K562 (cell line): ENCODE results near the gene ABHD12. TPM values are rescaled to one million over a fixed set of nuclear protein-coding genes. Genes with fewer than 3 reads are reported as not detected.

Experiments
- ATAC-seq: fragments of 200-7000 bp; cut with Tn5 transposase; 3 replicates; pipeline ENCODE4 v1.9.1; 2020; ENCODE audit warnings: moderate library complexity
- BruUV-seq: library from RNA; stranded (reverse); fragments of 400-500 nt; replicated peaks from 2 replicates; lab custom pipeline; 2021; lab: Mats Ljungman, UMichigan
- CTCF ChIA-PET: fragments of 300-600 bp; formaldehyde crosslinking; extraction: SDS; loops from one replicate; lab custom pipeline; 2021; ENCODE audit warnings: low intra/inter-chr PET ratio; lab: Yijun Ruan, JAX
- POLR2A ChIA-PET: fragments of 300-600, 350-650 bp; sonication (Branson Sonifier 250); formaldehyde crosslinking; extraction: SDS; loops from one replicate; lab custom pipeline; 2021; ENCODE audit warnings: antibody characterized with exemption, inconsistent platforms; lab: Yijun Ruan, JAX
- DNase-seq, 4 experiments: peaks; one replicate each; pipeline versions ENCODE4 v3.0.0 to v3.0.0-alpha.2; 2011 to 2018; ENCODE audit warnings: low spot score in 3 of 4, mixed read lengths in 3 of 4; ENCODE audit errors: extremely low read depth in 1 of 4
- FAIRE-seq: peaks from 2 replicates; lab custom pipeline; 2011; peaks lifted over from hg19 to GRCh38; lab: Jason Lieb, UNC
- H2AFZ ChIP-seq: 2 replicates; pipeline ENCODE4 v1.6.0; 2011; ENCODE audit warnings: low read depth, low read length, control low read depth, inconsistent platforms
- H3K27ac ChIP-seq: fragments of 200-600 bp; 3 replicates; pipeline ENCODE4 v1.8.0; 2011; ENCODE audit warnings: low read depth, mild to moderate bottlenecking, control low read depth, inconsistent platforms, low read length, moderate library complexity, mixed read lengths; ENCODE audit errors: extremely low read depth
- H3K27me3 ChIP-seq, 2 experiments: fragments of 300-600 bp in 1 of 2; 2 replicates in 1 of 2; 3 replicates in 1 of 2; pipeline versions ENCODE4 v1.6.0 to v1.8.0; 2011; ENCODE audit warnings: inconsistent platforms in 2 of 2, low read length in 2 of 2, mild to moderate bottlenecking in 1 of 2, mixed read lengths in 1 of 2, moderate library complexity in 1 of 2; ENCODE audit not compliant: control insufficient read depth in 2 of 2, insufficient read depth in 2 of 2
- H3K36me3 ChIP-seq: fragments of 300-600 bp; 3 replicates; pipeline ENCODE4 v1.8.0; 2011; ENCODE audit warnings: mild to moderate bottlenecking, low read length, inconsistent platforms; ENCODE audit not compliant: control insufficient read depth, insufficient read depth
- H3K4me1 ChIP-seq, 2 experiments: fragments of 200-600 bp in 1 of 2; replicated peaks in 1 of 2; 2 replicates in 1 of 2; 3 replicates in 1 of 2; pipeline versions ENCODE4 v1.5.1 to v1.8.0; 2011; ENCODE audit warnings: inconsistent platforms in 2 of 2, low read length in 2 of 2, mild to moderate bottlenecking in 1 of 2, mixed read lengths in 1 of 2, moderate library complexity in 1 of 2; ENCODE audit not compliant: control insufficient read depth in 2 of 2, insufficient read depth in 2 of 2
- H3K4me2 ChIP-seq: 2 replicates; pipeline ENCODE4 v1.6.1; 2011; ENCODE audit warnings: low read length, control low read depth, inconsistent platforms, mixed read lengths; ENCODE audit not compliant: insufficient read depth
- H3K4me3 ChIP-seq: fragments of 200-600 bp; sonication (generic), shearing (Covaris generic); 2 replicates; pipeline ENCODE4 v1.5.1; 2016; ENCODE audit warnings: control low read depth, inconsistent platforms
- H3K79me2 ChIP-seq: fragments of 200-600 bp; 3 replicates; pipeline ENCODE4 v1.8.0; 2011; ENCODE audit warnings: low read length, inconsistent platforms; ENCODE audit not compliant: control insufficient read depth, insufficient read depth
- H3K9ac ChIP-seq, 2 experiments: 2 replicates each; pipeline versions ENCODE4 v1.6.0 to v1.6.1; 2011; ENCODE audit warnings: low read depth in 2 of 2, low read length in 2 of 2, control low read depth in 1 of 2, inconsistent platforms in 1 of 2, mild to moderate bottlenecking in 1 of 2, mixed read lengths in 1 of 2; ENCODE audit not compliant: insufficient read depth in 1 of 2
- H3K9me1 ChIP-seq: one replicate; pipeline ENCODE4 v1.6.0; 2011; ENCODE audit warnings: inconsistent platforms, mild to moderate bottlenecking, low read length, moderate library complexity; ENCODE audit not compliant: control insufficient read depth, insufficient read depth
- H3K9me3 ChIP-seq: replicated peaks from 2 replicates; pipeline ENCODE4 v1.5.1; 2011; ENCODE audit warnings: low read depth, low read length, inconsistent platforms; ENCODE audit not compliant: control insufficient read depth, insufficient read depth
- H4K20me1 ChIP-seq: replicated peaks from 2 replicates; pipeline ENCODE4 v1.6.1; 2011; ENCODE audit warnings: low read length, inconsistent platforms, mixed read lengths; ENCODE audit not compliant: control insufficient read depth, insufficient read depth
- ATF6 ChIP-seq: sonication (generic); formaldehyde crosslinking; IDR thresholded peaks from 2 replicates; pipeline ENCODE4 v1.4.0; 2020; ENCODE audit warnings: mild to moderate bottlenecking, missing genetic modification reagents
- CBFA2T3 ChIP-seq: fragments of 450-650 bp; IDR thresholded peaks from 2 replicates; pipeline ENCODE4 v1.6.1; 2017
- FOXK2 ChIP-seq, 2 experiments: fragments of 450-650 bp; IDR thresholded peaks in 1 of 2; conservative IDR thresholded peaks in 1 of 2; 2 replicates each; pipeline ENCODE4 v1.6.1; 2016; ENCODE audit warnings: low read depth in 2 of 2, mild to moderate bottlenecking in 1 of 2
- GABPA ChIP-seq: fragments of 200-800 bp; sonication (Bioruptor generic); conservative IDR thresholded peaks from 2 replicates; pipeline ENCODE4 v1.6.1; 2016; ENCODE audit warnings: low read depth, missing genetic modification characterization, missing compliant biosample characterization
- JUN ChIP-seq, 2 experiments: sonication (generic) in 1 of 2; formaldehyde crosslinking in 1 of 2; IDR thresholded peaks; 2 replicates each; pipeline versions ENCODE4 v1.6.1 to v1.8.0; 2012 to 2022; ENCODE audit warnings: borderline replicate concordance in 2 of 2, mild to moderate bottlenecking in 2 of 2, improper control_type of control experiment in 1 of 2, low read depth in 1 of 2, low read length in 1 of 2, missing genetic modification reagents in 1 of 2
- MECOM ChIP-seq: fragments of 250-450 bp; sonication (Bioruptor Pico); IDR thresholded peaks from 2 replicates; pipeline ENCODE4 v1.8.0; 2022; ENCODE audit warnings: inconsistent platforms
- ZBTB12 ChIP-seq: fragments of 250-450 bp; sonication (Bioruptor Pico); IDR thresholded peaks from 2 replicates; pipeline ENCODE4 v1.4.0; 2020
- ZNF224 ChIP-seq: sonication (generic); formaldehyde crosslinking; IDR thresholded peaks from 2 replicates; pipeline ENCODE4 v1.8.0; 2022; ENCODE audit warnings: mild to moderate bottlenecking, missing genetic modification reagents
- ZNF780A ChIP-seq: fragments of 250-450 bp; sonication (Bioruptor Pico); IDR thresholded peaks from 2 replicates; pipeline ENCODE4 v1.5.0; 2021; ENCODE audit warnings: mild to moderate bottlenecking
- WGBS: fragments of 100-300 bp; shearing (Covaris generic); methylation state at CpG from one replicate; pipeline ENCODE4 v1.1.6; 2016; ENCODE audit warnings: low coverage, mixed read lengths; ENCODE audit not compliant: insufficient coverage; ENCODE audit errors: missing lambda C conversion rate; 5-methylcytosine and 5-hydroxymethylcytosine counted together
- in situ Hi-C: fragments of 300-500 bp; cut with MboI; formaldehyde crosslinking; loops from 4 replicates; pipeline ENCODE4 v1.15.0; 2018; ENCODE audit warnings: inconsistent platforms, mixed read lengths
- intact Hi-C: fragments of 100-400 bp; cut with micrococcal nuclease; formaldehyde crosslinking; loops from 2 replicates; pipeline ENCODE4 v1.14.2; 2022
- polyA plus RNA-seq, 8 experiments: library from polyadenylated mRNA; depleted of rRNA in 4 of 8; stranded (reverse) in 5 of 8; unstranded in 3 of 8; fragments of >200 nt; fragmentation: Nextera tagmentation in 2 of 8; fragmentation: Illumina TruSeq in 1 of 8; extraction: Ambion mirVana in 2 of 8; extraction: Trizol in 1 of 8; gene quantifications; 2 replicates each; pipeline versions ENCODE4 v1.2.1 to v1.2.3, GENCODE V29; 2011 to 2014; ENCODE audit warnings: inconsistent platforms in 1 of 8, missing spikeins in 1 of 8
- total RNA-seq, 7 experiments: library from RNA; depleted of rRNA in 6 of 7; stranded (reverse); fragments of >200 nt in 6 of 7; fragmentation: Illumina TruSeq in 2 of 7; extraction: Trizol in 2 of 7; gene quantifications; 2 replicates each; pipeline versions ENCODE4 v1.2.1 to v1.2.3, GENCODE V29; 2011 to 2021; ENCODE audit warnings: low replicate concordance in 1 of 7

ABHD12 gene
- total and polyA plus RNA-seq, 9 of the 15 experiments (the other 6 are each of a cell fraction or from before 2014, with no cell fraction given), result 0.65 to 15.6 (median 9.1) TPM

GRCh38 chr20:25380945-25381614 is 9.6 kb downstream of the ABHD12 start:
- ChIA-PET CTCF (no interaction called here), POLR2A (interaction anchor here (0.9 kb wide), 1 partner anchor 40 kb away, joined by 3 read pairs; no protein-coding TSS in a partner anchor)
- no peak overlapping the region for H3K9ac ChIP-seq
- H4K20me1 ChIP-seq, result peaks cover 4% of the 10 kb centered on the region; the same call in 1 of the 2 replicates
- peaks cover 9% of the 10 kb centered on the region; the same call in 2 of the 3 replicates for H3K36me3 ChIP-seq
- H3K4me2 ChIP-seq, result no peak overlapping the region
- intact Hi-C loops, result no loop called here
- BruUV-seq, result no TSS peak
- DNase-seq, result no peak
- no peak for TF ChIP-seq ZNF224 (CRISPR knock-in tag)
- peak; percentile 7; the same call in 1 of the 2 replicates for TF ChIP-seq CBFA2T3
- FAIRE-seq, result no peak
- H3K27me3 ChIP-seq, result no peaks in the 10 kb centered on the region; a peak in 1 of 5 replicates
- H3K4me1 ChIP-seq, result peaks cover 0 to 5% of the 10 kb centered on the region in 2 experiments; a peak in 3 of 5 replicates
- no peaks in the 10 kb centered on the region for H3K9me3 ChIP-seq
- no peak overlapping the region for H3K27ac ChIP-seq
- 49% methylated on average over 5 of the region's 7 CpGs for WGBS
- H2AFZ ChIP-seq, result no peak overlapping the region
- no peaks in the 10 kb centered on the region for H3K9me1 ChIP-seq
- no peak overlapping the region for H3K4me3 ChIP-seq
- peaks cover 44% of the 10 kb centered on the region for H3K79me2 ChIP-seq
- ATAC-seq, result no peak
- in situ Hi-C loops, result no loop called here

GRCh38 chr20:25378884-25379733 is 11.5 kb downstream of the ABHD12 start:
- H3K27ac ChIP-seq, result no peak overlapping the region
- CTCF ChIA-PET, result interaction anchor here (0.5 kb wide), 1 partner anchor 13 kb away, joined by 4 read pairs; no protein-coding TSS in a partner anchor
- H3K9me3 ChIP-seq, result no peaks in the 10 kb centered on the region
- no peak for ATAC-seq
- H2AFZ ChIP-seq, result no peak overlapping the region
- intact Hi-C loops (no loop called here), in situ Hi-C loops (no loop called here)
- no peak overlapping the region for H3K4me3 ChIP-seq
- H3K27me3 ChIP-seq, result no peaks in the 10 kb centered on the region; a peak in 1 of 5 replicates
- BruUV-seq, result no TSS peak
- FAIRE-seq, result no peak
- H3K4me1 ChIP-seq, result peaks cover 0 to 5% of the 10 kb centered on the region in 2 experiments; a peak in 3 of 5 replicates
- peaks cover 6% of the 10 kb centered on the region; the same call in 2 of the 3 replicates for H3K36me3 ChIP-seq
- 75% methylated on average over 9 of the region's 10 CpGs for WGBS
- peaks cover 4% of the 10 kb centered on the region; the same call in 1 of the 2 replicates for H4K20me1 ChIP-seq
- DNase-seq, result no peak
- H3K9ac ChIP-seq, result 0 out of 4 replicates have a peak overlapping the region, but pooled peaks of 1 of the 2 experiments have one; percentile 13
- peaks cover 37% of the 10 kb centered on the region for H3K79me2 ChIP-seq
- no peak overlapping the region for H3K4me2 ChIP-seq
- POLR2A ChIA-PET, result no interaction called here
- no peaks in the 10 kb centered on the region for H3K9me1 ChIP-seq
- TF ChIP-seq JUN (IDR thresholded peaks at IDR 0.05; ENCODE audit: borderline replicate concordance, low read depth, low read length) (no peak), JUN (CRISPR knock-in tag; IDR thresholded peaks at IDR 0.05; ENCODE audit: borderline replicate concordance) (no peak), ZNF780A (CRISPR knock-in tag) (no peak), GABPA (no peak), ZBTB12 (no peak), ATF6 (CRISPR knock-in tag) (no peak), MECOM (CRISPR knock-in tag) (no peak), FOXK2 (conservative IDR thresholded peaks at IDR 0.05 in 1 of 2, IDR thresholded peaks at IDR 0.05 in 1 of 2; ENCODE audit: low read depth in 2 of 2) (no peak)
